HG02885 (cell line): Measurements from ENCODE around the gene KAZN.

ENCODE experiments used
- ATAC-seq: cut with Tn5 transposase; IDR thresholded peaks from one replicate; pipeline ENCODE4 v1.9.1; 2021; ENCODE audit warnings: mild to moderate bottlenecking; ENCODE audit not compliant: unreplicated experiment, poor library complexity

Gene KAZN

GRCh38 chr1:14894811-14895560, 296.5 kb downstream of the KAZN start:
- no peak for ATAC-seq

GRCh38 chr1:14895727-14896126, 297.2 kb downstream of the KAZN start:
- ATAC-seq, result no peak

DNA sequence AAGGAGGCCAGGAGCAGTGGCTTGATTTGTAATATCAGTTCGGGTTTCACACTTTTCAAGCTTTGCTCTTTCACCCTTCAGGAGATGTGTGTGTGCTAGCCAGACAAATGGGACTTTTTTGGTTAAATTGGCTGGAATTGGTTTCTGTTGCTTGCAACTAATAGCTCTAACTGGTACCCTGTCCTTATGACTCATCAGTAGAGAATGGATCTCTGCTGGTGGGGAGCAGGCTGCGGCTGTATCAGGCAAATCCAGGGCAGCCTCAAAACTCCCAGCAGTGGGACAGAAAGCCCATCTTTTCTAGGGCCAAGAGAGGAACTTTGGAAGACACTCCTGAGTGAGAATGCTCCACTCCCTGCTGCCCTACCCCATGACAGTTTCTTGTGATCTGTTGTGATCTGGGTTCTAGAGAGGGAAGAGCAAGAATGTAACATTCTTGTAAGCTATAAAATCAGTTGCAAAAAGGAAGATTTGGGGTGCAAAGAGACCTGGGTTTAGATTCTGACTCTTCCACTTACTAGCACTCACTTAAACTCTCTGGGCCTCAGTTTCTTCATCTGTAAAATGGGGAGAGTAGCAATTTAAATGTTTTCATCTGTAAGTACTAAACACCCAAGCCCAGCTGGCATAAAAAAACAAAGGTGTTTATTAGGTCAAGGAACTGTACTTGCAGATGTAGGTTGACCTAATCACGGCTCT, 298.0 kb downstream of the KAZN start:
- no peak for ATAC-seq

DNA sequence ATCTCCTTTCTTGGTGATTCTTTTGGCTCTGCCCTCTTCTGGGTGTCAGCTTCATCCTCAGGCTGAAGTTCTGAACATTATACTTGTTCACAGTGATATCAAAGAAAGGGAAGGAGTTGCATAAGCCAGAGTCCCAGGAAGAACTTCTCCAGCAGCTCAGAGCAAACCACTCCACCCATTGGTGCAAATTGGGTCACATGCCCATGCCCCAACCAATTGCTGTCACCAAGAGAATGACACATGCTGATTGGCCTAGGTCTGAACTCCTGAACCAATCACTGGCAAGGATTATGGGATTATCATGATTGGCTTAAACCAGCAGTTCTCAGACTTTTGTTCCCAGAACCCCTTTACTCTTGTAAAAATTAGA, 298.6 kb downstream of the KAZN start:
- no peak for ATAC-seq

- no peak for ATAC-seq
These were observed 299.1 kb downstream of the KAZN start for GRCh38 chr1:14897547-14897946.

DNA sequence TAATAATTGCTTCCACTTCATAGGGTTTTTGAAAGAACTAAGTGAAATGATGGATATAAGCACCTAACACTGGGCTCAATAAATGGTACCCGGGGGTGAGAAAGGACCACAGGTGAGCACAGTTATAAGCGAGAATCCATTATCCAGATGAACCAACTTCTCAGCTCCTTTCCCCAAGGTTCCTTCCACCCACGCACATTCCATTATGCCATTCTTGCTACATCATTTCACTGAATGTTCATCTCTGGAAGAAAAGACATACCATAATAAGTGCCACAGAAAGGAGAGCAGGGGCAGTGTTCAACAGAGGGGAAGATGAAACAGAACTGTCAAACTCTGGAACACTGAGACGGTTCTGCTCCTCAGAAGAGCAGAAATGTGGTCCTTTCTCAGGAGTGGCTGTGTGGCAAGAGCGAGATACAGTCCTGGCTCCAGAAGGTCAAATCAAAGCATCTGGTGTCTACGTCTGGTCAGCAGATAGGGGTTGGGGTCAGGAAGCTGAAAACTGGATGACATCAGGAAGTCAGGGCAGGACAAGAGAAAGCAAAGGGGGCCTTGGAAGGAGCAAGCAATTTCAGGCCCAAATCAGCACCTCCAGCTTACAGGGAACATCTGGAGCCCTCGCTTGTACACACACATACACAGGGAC, 299.6 kb downstream of the KAZN start:
- no peak for ATAC-seq

DNA sequence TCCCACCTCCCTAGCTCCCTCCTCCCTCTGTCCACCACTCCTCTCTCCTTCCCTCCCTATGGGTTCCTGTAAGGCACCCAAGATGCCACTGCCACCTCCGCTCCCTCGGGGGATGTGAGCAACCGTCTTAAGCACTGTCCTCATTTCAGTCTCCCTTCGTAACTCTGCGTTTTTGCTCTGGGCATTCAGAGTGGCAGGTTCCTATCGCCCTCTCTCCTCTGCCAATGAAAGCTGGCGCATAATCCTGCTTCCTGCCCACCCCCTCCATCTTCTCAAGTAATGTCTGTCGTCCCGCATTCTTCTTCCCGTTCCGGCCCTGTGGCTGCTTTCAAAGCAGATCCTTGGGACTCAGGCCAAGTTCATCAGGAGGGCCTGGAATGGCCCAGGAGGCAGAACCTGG, 301.2 kb downstream of the KAZN start:
- no peak for ATAC-seq

DNA sequence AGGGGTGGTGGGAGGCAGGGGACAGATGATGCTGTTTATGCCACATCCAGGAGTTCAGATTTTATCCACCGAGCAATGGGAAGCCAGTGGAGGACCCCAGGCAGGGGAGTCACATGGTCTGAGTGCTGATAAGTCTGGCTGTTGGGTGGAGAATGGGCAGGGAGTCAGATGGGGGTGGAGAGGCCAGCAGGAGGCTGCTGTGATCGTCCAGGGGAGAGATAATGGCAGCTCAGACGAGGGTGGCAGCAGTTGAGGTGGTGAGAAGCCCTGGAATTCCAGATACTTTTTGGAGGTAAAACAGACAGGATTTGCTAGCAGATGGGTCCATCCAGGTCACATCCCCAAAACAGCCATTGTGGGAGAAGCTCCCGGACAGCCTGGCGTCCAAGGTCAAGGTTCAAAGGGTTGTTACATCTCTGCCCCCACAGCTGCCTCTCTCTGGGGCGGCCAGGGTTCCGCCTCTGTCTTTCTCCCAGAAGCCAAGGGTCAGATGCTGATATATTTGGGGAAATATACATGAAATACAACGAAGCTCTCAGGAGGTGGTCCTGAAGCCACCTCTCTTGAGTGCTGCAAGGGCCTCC, 303.0 kb downstream of the KAZN start:
- no peak for ATAC-seq

DNA sequence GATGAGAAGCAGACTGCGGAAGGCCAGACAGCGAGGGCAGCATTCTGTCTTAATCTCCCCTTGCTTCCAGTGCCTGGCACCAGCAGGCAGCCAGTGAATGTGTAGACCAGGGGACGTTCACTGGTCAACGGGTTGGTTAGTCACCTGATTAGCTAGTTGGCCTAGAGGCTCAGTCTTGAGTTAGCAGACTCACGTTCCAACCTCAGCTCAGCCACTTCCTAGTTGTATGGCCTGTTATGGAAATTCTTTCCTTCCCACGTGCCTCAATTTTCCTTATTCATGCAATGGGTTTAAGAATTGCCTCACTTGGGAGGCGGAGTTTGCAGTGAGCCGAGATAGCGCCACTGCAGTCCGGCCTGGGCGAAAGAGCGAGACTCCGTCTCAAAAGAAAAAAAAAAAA, 305.4 kb downstream of the KAZN start:
- no peak for ATAC-seq

DNA sequence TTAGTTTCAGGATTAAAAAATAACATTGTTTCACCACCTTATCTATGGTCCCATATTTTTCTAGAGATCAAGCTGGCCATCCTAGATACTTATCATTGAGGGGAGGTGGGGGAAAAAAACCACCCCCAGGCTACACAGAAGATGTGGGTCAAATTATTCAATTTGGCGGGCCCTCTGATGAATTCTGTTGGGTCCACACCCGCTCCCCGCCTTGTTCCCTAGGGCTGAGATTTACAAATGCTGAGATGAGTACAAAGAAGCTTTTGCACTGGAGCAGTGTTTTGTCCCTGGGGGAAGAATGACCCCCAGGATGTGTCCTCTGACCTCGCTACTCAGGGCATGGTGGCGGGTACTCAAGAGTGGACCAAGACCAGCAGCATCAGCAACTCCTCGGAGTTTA, 308.2 kb downstream of the KAZN start:
- no peak for ATAC-seq

DNA sequence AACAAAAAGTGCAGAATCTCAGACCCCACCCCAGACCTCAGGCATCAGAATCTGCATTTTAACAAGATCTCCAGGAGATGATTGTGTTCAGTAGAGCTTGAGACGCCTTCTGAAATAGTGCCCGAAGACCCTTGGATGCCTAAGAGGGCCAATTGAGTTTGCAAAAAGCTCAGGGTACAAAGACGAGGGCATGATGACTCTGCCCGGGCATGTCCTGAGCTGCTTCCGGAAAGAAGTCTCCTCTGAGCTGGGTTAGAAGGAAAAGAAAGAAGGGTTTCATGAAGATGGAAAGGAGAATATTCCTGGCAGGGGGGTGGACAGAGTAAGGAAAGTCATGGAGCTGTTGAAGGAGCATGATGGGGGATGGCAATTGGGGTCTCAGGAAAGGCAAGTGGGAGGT, 308.9 kb downstream of the KAZN start:
- no peak for ATAC-seq

- ATAC-seq, result no peak
These were observed 310.8 kb downstream of the KAZN start for GRCh38 chr1:14909273-14909672.

DNA sequence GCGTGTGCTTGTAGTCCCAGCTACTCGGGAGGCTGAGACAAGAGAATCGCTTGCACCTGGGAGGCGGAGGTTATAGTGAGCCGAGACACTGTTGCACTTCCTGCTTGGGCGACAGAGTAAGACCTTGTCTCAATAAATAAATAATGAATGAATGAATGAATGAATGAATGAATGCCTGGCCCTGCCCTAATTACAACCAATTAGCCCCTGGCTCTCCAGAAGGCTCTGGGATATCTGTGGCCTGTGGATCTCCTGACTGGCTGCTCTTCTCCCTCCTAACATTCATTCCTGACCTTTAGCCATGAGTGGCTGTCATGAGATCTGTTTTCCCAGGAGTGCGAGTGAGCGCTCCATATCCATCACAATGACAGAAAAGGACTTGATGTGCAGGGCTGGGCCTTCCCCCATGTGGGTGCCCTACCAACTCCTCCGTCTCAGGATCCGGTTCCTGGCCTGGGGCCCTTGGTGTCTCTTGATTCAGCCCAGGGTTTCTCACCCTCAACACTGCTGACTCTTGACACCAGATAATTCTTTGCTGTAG, 311.5 kb downstream of the KAZN start:
- no peak for ATAC-seq

- no peak for ATAC-seq
These were observed 312.7 kb downstream of the KAZN start for GRCh38 chr1:14910984-14911721.

DNA sequence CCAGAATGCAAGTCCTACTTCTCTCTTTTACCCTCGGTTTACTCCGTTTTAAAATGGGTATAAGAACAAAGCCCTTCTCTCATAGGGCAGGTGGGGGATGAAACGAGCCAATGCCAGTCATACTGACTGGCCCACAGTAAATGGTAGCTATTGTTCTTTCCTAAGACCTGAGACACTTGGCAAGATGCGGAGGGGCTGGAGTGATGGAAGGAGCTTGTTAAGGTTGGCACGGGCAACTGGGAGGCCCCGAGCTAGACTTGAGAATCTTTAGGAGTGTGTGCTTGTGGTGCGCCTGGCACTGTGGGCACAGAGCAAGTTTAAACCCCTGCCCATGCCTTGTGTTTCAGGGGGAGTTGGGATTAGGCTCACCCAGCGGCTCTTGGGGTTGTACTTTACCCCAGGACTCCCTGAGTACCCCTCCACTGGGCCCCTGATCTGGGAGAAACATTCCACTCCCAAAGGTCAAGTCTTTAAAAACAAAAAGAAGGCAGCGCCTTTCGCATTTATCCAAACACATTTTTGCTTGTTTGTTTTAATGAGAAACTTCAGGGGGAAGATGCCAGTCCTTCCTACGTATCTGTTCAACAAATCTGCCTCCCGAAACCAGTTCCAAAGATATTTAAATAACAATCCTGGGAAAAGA, 314.5 kb downstream of the KAZN start:
- no peak for ATAC-seq

- no peak for ATAC-seq
These were observed 315.1 kb downstream of the KAZN start for GRCh38 chr1:14913482-14914177.

- ATAC-seq, result no peak
These were observed 316.0 kb downstream of the KAZN start for GRCh38 chr1:14914351-14914988.

DNA sequence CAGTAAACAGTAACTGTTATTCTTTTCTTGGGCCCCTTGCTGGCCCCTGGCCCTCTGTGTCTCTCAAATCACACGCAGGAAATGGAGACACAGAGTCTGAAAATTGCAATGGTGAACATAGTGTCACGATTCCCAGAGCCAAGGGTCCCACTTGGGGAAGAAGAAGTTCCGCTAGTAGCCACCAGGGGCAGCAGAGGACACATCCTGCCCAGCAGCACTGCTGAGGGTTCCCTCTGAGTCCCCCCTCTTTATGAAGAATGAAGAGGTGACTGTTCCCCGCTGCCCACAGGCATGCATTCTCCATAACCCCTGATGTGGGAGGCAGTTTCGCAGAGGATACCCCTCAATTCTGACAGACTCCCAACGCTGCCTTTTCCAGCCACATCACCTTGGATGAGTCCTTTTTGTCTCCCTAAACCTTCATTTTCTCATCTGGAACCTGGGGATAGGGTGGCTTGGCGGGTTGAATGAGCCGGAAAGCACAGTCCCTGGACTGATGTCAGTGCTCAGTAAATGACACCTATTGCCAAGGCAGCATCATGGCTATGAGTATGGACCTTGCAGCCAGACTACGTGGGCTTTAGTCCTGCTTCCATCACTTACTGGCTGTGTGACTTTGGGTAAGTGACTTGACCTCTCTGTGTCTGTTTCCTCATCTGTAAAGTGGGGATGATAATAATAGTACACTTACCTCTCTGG, 317.0 kb downstream of the KAZN start:
- no peak for ATAC-seq
